Measurements from ENCODE around the gene TMEM242.

The TMEM242 gene

GRCh38 chr6:157281570-157281969 lies 41.7 kb downstream of the TMEM242 start:
- DNase-seq (ENCODE audit: low read depth) = no peak
- TF ChIP-seq, protein P1, sequence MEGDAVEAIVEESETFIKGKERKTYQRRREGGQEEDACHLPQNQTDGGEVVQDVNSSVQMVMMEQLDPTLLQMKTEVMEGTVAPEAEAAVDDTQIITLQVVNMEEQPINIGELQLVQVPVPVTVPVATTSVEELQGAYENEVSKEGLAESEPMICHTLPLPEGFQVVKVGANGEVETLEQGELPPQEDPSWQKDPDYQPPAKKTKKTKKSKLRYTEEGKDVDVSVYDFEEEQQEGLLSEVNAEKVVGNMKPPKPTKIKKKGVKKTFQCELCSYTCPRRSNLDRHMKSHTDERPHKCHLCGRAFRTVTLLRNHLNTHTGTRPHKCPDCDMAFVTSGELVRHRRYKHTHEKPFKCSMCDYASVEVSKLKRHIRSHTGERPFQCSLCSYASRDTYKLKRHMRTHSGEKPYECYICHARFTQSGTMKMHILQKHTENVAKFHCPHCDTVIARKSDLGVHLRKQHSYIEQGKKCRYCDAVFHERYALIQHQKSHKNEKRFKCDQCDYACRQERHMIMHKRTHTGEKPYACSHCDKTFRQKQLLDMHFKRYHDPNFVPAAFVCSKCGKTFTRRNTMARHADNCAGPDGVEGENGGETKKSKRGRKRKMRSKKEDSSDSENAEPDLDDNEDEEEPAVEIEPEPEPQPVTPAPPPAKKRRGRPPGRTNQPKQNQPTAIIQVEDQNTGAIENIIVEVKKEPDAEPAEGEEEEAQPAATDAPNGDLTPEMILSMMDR (IDR thresholded peaks at IDR 0.05; ENCODE audit: low read depth, low read length, missing control alignments) = no peak
- in situ Hi-C loops (cut with HindIII; ENCODE audit: low sequenced_read_pairs) = no loop called here

GRCh38 chr6:157280947-157281346 lies 42.4 kb downstream of the TMEM242 start:
- TF ChIP-seq, protein P1 (IDR thresholded peaks at IDR 0.05; ENCODE audit: low read depth, low read length, missing control alignments) = no peak
- in situ Hi-C loops (cut with HindIII; ENCODE audit: low sequenced_read_pairs) = no loop called here

More at GRCh38 chr6:157281570-157281969, 41.7 kb downstream of the TMEM242 start:
- no peak overlapping the region for H3K4me3 ChIP-seq (ENCODE audit: low read depth, low read length)

DNA sequence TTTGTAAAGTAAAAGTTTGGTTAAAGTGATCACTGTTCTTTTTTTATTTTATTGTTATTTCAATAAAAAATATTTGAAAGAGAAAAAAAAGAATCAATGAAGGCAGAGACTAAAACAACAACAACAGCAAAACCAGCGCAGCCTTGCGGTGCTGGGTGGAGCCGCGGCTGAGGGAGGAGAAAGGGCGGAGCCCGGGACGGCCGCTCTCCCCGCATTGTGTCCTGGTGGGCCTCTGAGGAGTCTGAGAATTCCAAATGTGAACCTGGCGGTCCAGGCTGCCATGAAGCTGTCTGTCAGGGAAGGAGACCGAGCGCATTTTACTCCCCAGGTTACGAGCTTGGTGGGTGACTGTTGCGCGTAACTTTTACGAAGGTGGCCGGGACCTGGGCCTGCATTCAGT lies 43.2 kb downstream of the TMEM242 start:
- no peak overlapping the region for H3K4me3 ChIP-seq (ENCODE audit: low read depth, low read length)
- no peak for DNase-seq (ENCODE audit: low read depth)
- TF ChIP-seq, protein P1 (IDR thresholded peaks at IDR 0.05; ENCODE audit: low read depth, low read length, missing control alignments) = no peak
- in situ Hi-C loops (cut with HindIII; ENCODE audit: low sequenced_read_pairs) = no loop called here

More at GRCh38 chr6:157280947-157281346, 42.4 kb downstream of the TMEM242 start:
- DNase-seq (ENCODE audit: low read depth) = no peak
- H3K4me3 ChIP-seq (ENCODE audit: low read depth, low read length) = no peak overlapping the region

GRCh38 chr6:157278171-157278570 lies 45.1 kb downstream of the TMEM242 start:
- DNase-seq (ENCODE audit: low read depth) = no peak
- H3K4me3 ChIP-seq (ENCODE audit: low read depth, low read length) = no peak overlapping the region
- in situ Hi-C loops (cut with HindIII; ENCODE audit: low sequenced_read_pairs) = no loop called here
- TF ChIP-seq, protein P1 (IDR thresholded peaks at IDR 0.05; ENCODE audit: low read depth, low read length, missing control alignments) = no peak

DNA sequence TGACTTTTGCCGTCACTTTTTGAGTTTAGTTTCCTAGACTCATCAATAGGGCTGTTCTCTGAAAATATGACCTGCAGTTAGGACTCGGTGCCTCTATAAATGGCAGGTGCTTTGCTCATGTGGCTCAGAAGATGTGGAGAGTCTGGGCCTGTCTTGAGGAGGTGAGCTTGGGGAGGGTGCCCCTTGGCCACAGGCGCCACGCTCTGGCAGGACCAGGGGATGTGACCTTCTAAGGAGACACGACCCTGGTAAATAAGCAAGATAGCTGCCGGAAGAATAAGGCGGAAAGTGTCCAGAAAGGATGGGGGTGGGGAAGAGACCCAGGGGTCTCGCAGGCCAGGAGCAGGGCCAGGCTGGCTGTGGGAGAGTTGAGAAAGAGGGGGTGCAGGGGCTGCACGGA lies 46.6 kb downstream of the TMEM242 start:
- in situ Hi-C loops (cut with HindIII; ENCODE audit: low sequenced_read_pairs) = no loop called here
- TF ChIP-seq, protein P1 (IDR thresholded peaks at IDR 0.05; ENCODE audit: low read depth, low read length, missing control alignments) = no peak
- no peak overlapping the region for H3K4me3 ChIP-seq (ENCODE audit: low read depth, low read length)
- DNase-seq (ENCODE audit: low read depth) = no peak

DNA sequence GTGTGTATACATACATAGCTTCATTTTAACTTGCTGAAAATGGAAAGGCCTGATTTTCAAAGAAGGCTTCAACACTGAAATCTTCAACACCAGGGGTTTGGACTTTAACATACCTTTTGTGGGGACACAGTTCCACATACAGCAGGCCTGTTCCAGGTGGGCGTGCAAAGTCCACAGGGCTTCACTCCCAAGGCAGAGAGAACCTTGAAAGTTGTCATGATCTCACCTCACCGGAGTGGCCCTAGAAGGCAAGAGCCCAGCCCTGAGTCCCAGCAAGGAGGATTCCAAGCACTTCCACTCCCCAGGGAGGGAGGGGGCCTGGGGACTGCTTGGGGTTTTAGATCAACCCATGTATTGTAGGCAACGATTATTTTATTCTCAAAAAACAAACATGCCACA lies 47.2 kb downstream of the TMEM242 start:
- TF ChIP-seq, protein P1 (IDR thresholded peaks at IDR 0.05; ENCODE audit: low read depth, low read length, missing control alignments) = no peak
- no peak overlapping the region for H3K4me3 ChIP-seq (ENCODE audit: low read depth, low read length)
- in situ Hi-C loops (cut with HindIII; ENCODE audit: low sequenced_read_pairs) = no loop called here
- no peak for DNase-seq (ENCODE audit: low read depth)
